H1 (cell line): ENCODE results near the gene CSHL1. TPM values are rescaled to one million over a fixed set of nuclear protein-coding genes. Genes with fewer than 3 reads are reported as not detected.

Experiments used
- CTCF ChIA-PET: fragments of 300-600 bp; sonication (Branson Sonifier 250); formaldehyde crosslinking; loops from one replicate; lab custom pipeline; 2021; ENCODE audit not compliant: partially characterized antibody; lab: Charles Lee
- POLR2A ChIA-PET: fragments of 300-600 bp; sonication (Branson Sonifier 250); formaldehyde crosslinking; loops from one replicate; lab custom pipeline; 2021; ENCODE audit warnings: inconsistent platforms; ENCODE audit not compliant: partially characterized antibody; lab: Charles Lee
- DNase-seq, 2 experiments: peaks; one replicate each; pipeline versions ENCODE4 v3.0.0 to v3.0.0-alpha.2; 2010 to 2022; ENCODE audit warnings: low spot score in 2 of 2, low read depth in 1 of 2, mixed read lengths in 1 of 2
- FAIRE-seq: peaks from 2 replicates; lab custom pipeline; 2011; peaks lifted over from hg19 to GRCh38; lab: Jason Lieb, UNC
- H2AFZ ChIP-seq: 2 replicates; pipeline ENCODE4 v1.8.1; 2012; ENCODE audit warnings: low read length, inconsistent platforms
- H2AK5ac ChIP-seq: 2 replicates; pipeline ENCODE4 v1.6.1; 2013; ENCODE audit warnings: low read depth, low read length
- H2BK120ac ChIP-seq: replicated peaks from 2 replicates; pipeline ENCODE3; 2013; ENCODE audit warnings: low read depth, low read length, inconsistent platforms
- H2BK12ac ChIP-seq: 2 replicates; pipeline ENCODE4 v1.6.1; 2013; ENCODE audit warnings: low read depth, low read length
- H2BK15ac ChIP-seq: 2 replicates; pipeline ENCODE4 v1.6.1; 2013; ENCODE audit warnings: low read length
- H2BK20ac ChIP-seq: 2 replicates; pipeline ENCODE4 v1.6.1; 2013; ENCODE audit warnings: low read length
- H2BK5ac ChIP-seq: 2 replicates; pipeline ENCODE4 v1.6.1; 2013; ENCODE audit warnings: low read depth, low read length
- H3K14ac ChIP-seq: 2 replicates; pipeline ENCODE4 v1.6.1; 2013; ENCODE audit warnings: inconsistent platforms; ENCODE audit not compliant: insufficient read length
- H3K18ac ChIP-seq: 2 replicates; pipeline ENCODE4 v1.6.1; 2013; ENCODE audit warnings: low read length; ENCODE audit errors: extremely low read depth
- H3K23ac ChIP-seq: 2 replicates; pipeline ENCODE4 v1.6.1; 2013; ENCODE audit warnings: inconsistent platforms; ENCODE audit not compliant: insufficient read length
- H3K23me2 ChIP-seq: 2 replicates; pipeline ENCODE4 v1.6.1; 2013; ENCODE audit warnings: low read depth, low read length
- H3K27ac ChIP-seq: 2 replicates; pipeline ENCODE4 v1.6.1; 2011; ENCODE audit warnings: low read depth, low read length, inconsistent platforms
- H3K27me3 ChIP-seq, 4 experiments: replicated peaks in 1 of 4; 1 replicate in 1 of 4; 2 replicates in 3 of 4; pipeline versions ENCODE4 v1.6.1 to v1.8.1; 2011 to 2013; ENCODE audit warnings: low read length in 3 of 4, mild to moderate bottlenecking in 3 of 4, inconsistent platforms in 2 of 4, mixed read lengths in 2 of 4, moderate library complexity in 1 of 4; ENCODE audit not compliant: control insufficient read depth in 3 of 4, insufficient read depth in 3 of 4; ENCODE audit errors: extremely low read depth in 1 of 4
- H3K36me3 ChIP-seq, 4 experiments: 2 replicates each; pipeline versions ENCODE4 v1.6.1 to v1.8.1; 2011 to 2013; ENCODE audit warnings: mild to moderate bottlenecking in 4 of 4, low read length in 3 of 4, moderate library complexity in 2 of 4, control low read depth in 1 of 4, inconsistent platforms in 1 of 4; ENCODE audit not compliant: insufficient read depth in 4 of 4, control insufficient read depth in 2 of 4
- H3K4ac ChIP-seq: replicated peaks from 2 replicates; pipeline ENCODE3; 2013; ENCODE audit warnings: low read length, low read depth, mixed read lengths, inconsistent platforms; ENCODE audit not compliant: insufficient read length
- H3K4me1 ChIP-seq, 4 experiments: replicated peaks in 1 of 4; 1 replicate in 1 of 4; 2 replicates in 3 of 4; pipeline versions ENCODE4 v1.6.1 to v1.8.1; 2011 to 2013; ENCODE audit warnings: low read length in 3 of 4, inconsistent platforms in 2 of 4, mixed read lengths in 1 of 4; ENCODE audit not compliant: insufficient read depth in 4 of 4, control insufficient read depth in 3 of 4
- H3K4me2 ChIP-seq, 2 experiments: 2 replicates each; pipeline versions ENCODE4 v1.6.1 to v1.8.1; 2011 to 2013; ENCODE audit warnings: low read depth in 2 of 2, low read length in 2 of 2, control low read depth in 1 of 2, inconsistent platforms in 1 of 2, mild to moderate bottlenecking in 1 of 2; ENCODE audit not compliant: insufficient read depth in 1 of 2
- H3K4me3 ChIP-seq, 4 experiments: fragments of 200-600, 300-600 bp in 1 of 4; sonication (generic), shearing (Covaris generic), sonication (Bioruptor Twin) in 1 of 4; 2 replicates each; pipeline versions ENCODE4 v1.5.1 to v1.8.1; 2011 to 2016; ENCODE audit warnings: low read length in 4 of 4, low read depth in 3 of 4, control low read depth in 2 of 4, inconsistent platforms in 2 of 4, mild to moderate bottlenecking in 2 of 4, mixed read lengths in 1 of 4, moderate library complexity in 1 of 4; ENCODE audit not compliant: insufficient read depth in 2 of 4; ENCODE audit errors: extremely low read depth in 1 of 4
- H3K56ac ChIP-seq: replicated peaks from 2 replicates; pipeline ENCODE3; 2013; ENCODE audit warnings: low read depth, mild to moderate bottlenecking, mixed read lengths, low read length, inconsistent platforms; ENCODE audit not compliant: insufficient read length
- H3K79me1 ChIP-seq: 2 replicates; pipeline ENCODE4 v1.6.1; 2013; ENCODE audit warnings: low read depth, low read length, control low read depth
- H3K79me2 ChIP-seq, 2 experiments: 2 replicates each; pipeline versions ENCODE4 v1.6.1 to v1.8.1; 2012 to 2013; ENCODE audit warnings: low read length in 2 of 2, mild to moderate bottlenecking in 2 of 2, inconsistent platforms in 1 of 2; ENCODE audit not compliant: insufficient read depth in 2 of 2, control insufficient read depth in 1 of 2
- H3K9ac ChIP-seq, 4 experiments: replicated peaks in 1 of 4; 1 replicate in 1 of 4; 2 replicates in 3 of 4; pipeline versions ENCODE4 v1.6.1 to v1.8.1; 2011 to 2013; ENCODE audit warnings: low read depth in 3 of 4, low read length in 3 of 4, control low read depth in 2 of 4, mild to moderate bottlenecking in 2 of 4, moderate library complexity in 2 of 4, inconsistent platforms in 1 of 4; ENCODE audit errors: extremely low read depth in 1 of 4
- H3K9me3 ChIP-seq, 2 experiments: 2 replicates each; pipeline versions ENCODE4 v1.6.1 to v1.8.1; 2012 to 2013; ENCODE audit warnings: mild to moderate bottlenecking in 2 of 2, moderate library complexity in 2 of 2, control low read depth in 1 of 2, inconsistent platforms in 1 of 2, low read depth in 1 of 2, low read length in 1 of 2, mixed read lengths in 1 of 2; ENCODE audit not compliant: insufficient read depth in 2 of 2
- H4K20me1 ChIP-seq, 2 experiments: replicated peaks in 1 of 2; 2 replicates each; pipeline versions ENCODE3 to v1.8.1; 2011 to 2013; ENCODE audit warnings: inconsistent platforms in 2 of 2, low read length in 2 of 2, mild to moderate bottlenecking in 1 of 2; ENCODE audit not compliant: insufficient read depth in 2 of 2, control insufficient read depth in 1 of 2
- H4K5ac ChIP-seq: 2 replicates; pipeline ENCODE4 v1.6.1; 2013; ENCODE audit warnings: low read length, low read depth, mixed read lengths, inconsistent platforms; ENCODE audit not compliant: insufficient read length
- H4K8ac ChIP-seq: 2 replicates; pipeline ENCODE4 v1.8.0; 2013; ENCODE audit warnings: mild to moderate bottlenecking, moderate library complexity, low read length, inconsistent platforms; ENCODE audit not compliant: insufficient read depth; ENCODE audit errors: extremely low read depth
- H4K91ac ChIP-seq: replicated peaks from 2 replicates; pipeline ENCODE3; 2013; ENCODE audit warnings: low read length, mixed read lengths, inconsistent platforms; ENCODE audit not compliant: insufficient read length
- EZH2 ChIP-seq: fragments of 200-600 bp; sonication (generic); IDR thresholded peaks from 2 replicates; pipeline ENCODE4 v1.7.1; 2012; ENCODE audit warnings: low read depth, mild to moderate bottlenecking, moderate library complexity, low read length, inconsistent platforms; ENCODE audit not compliant: severe bottlenecking
- JUND ChIP-seq: IDR thresholded peaks from 2 replicates; pipeline ENCODE4 v1.6.1; 2011; ENCODE audit warnings: mild to moderate bottlenecking, improper control_type of control experiment, low read length
- KDM1A ChIP-seq: fragments of 200-600, 300-600 bp; sonication (generic); IDR thresholded peaks from 2 replicates; pipeline ENCODE4 v1.7.1; 2016; ENCODE audit warnings: mild to moderate bottlenecking, low read length, borderline replicate concordance
- KDM4A ChIP-seq: IDR thresholded peaks from one replicate; pipeline ENCODE4 v1.7.1; 2012; ENCODE audit warnings: low read depth, mild to moderate bottlenecking, moderate library complexity, low read length, inconsistent platforms; ENCODE audit not compliant: severe bottlenecking
- NRF1 ChIP-seq: IDR thresholded peaks from 2 replicates; pipeline ENCODE4 v1.6.1; 2011; ENCODE audit warnings: mild to moderate bottlenecking, low read depth, low read length, improper control_type of control experiment
- PHF8 ChIP-seq: fragments of 200-600 bp; sonication (generic); conservative IDR thresholded peaks from 2 replicates; pipeline ENCODE4 v1.7.1; 2012; ENCODE audit warnings: low read depth, mild to moderate bottlenecking, inconsistent platforms, low read length, moderate library complexity
- SRF ChIP-seq: IDR thresholded peaks from 2 replicates; pipeline ENCODE4 v1.6.1; 2011; ENCODE audit warnings: mild to moderate bottlenecking, low read depth, low read length, moderate library complexity
- TCF12 ChIP-seq: IDR thresholded peaks from 2 replicates; pipeline ENCODE4 v1.6.1; 2011; ENCODE audit warnings: low read depth, mild to moderate bottlenecking, low read length
- WGBS, 2 experiments: shearing (Covaris generic) in 1 of 2; methylation state at CpG; one replicate each; pipeline versions ENCODE4 v1.1.6 to v1.1.7; 2013 to 2015; ENCODE audit warnings: low lambda C conversion rate in 2 of 2, mixed read lengths in 2 of 2, inconsistent platforms in 1 of 2, low coverage in 1 of 2, missing lambda C conversion rate in 1 of 2; ENCODE audit not compliant: insufficient replicate concordance in 2 of 2, insufficient coverage in 1 of 2, insufficient read length in 1 of 2; ENCODE audit errors: extremely low coverage in 1 of 2, missing lambda C conversion rate in 1 of 2; 5-methylcytosine and 5-hydroxymethylcytosine counted together
- polyA plus RNA-seq, 7 experiments: library from polyadenylated mRNA; depleted of rRNA in 3 of 7; stranded (reverse) in 5 of 7; unstranded in 2 of 7; fragments of >200 nt in 5 of 7; fragments of 200-250 nt in 2 of 7; gene quantifications; 1 replicate in 5 of 7; 2 replicates in 1 of 7; 4 replicates in 1 of 7; pipeline versions ENCODE4 v1.2.1 to v1.2.3, GENCODE V29; 2011 to 2013; ENCODE audit warnings: missing spikeins in 2 of 7, mixed read lengths in 2 of 7
- total RNA-seq: library from RNA; stranded (reverse); fragmentation: NEBNext Ultra II Directional; extraction: Animal tissue kit (Norgen Biotek cat#: 25700); gene quantifications from 2 replicates; pipeline ENCODE4 v1.2.1, GENCODE V29; 2021
- TF ChIP-seq, protein P1 (sequence below): IDR thresholded peaks from 2 replicates; pipeline ENCODE4 v1.6.1; 2012; ENCODE audit warnings: inconsistent platforms

Gene CSHL1
- total and polyA plus RNA-seq, 2 of the 8 experiments (the other 6 are each of a cell fraction or from before 2014, with no cell fraction given), result not detected

DNA sequence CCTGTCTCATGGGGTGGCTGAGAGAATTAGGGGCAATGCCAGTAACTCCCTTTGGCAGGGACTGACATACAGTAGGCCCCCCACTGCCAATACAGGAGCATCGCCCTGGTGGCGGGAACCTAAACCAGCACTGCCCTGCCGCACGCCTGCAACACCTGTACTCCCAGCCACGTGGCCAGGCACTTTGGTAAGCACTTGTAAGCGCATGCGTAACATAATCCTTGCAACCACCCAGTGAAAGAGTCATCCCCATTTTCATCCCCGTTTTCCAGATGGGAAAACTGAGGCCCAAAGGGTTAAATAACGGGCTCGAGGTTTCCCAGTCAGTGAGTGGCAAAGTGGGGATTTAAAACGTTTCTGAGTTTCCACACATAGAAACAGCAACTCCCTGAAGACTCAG, 44.2 kb upstream of the CSHL1 start:
- H2AFZ ChIP-seq, result no peak overlapping the region
- no peak overlapping the region for H3K27ac ChIP-seq
- no peak overlapping the region for H2BK15ac ChIP-seq
- H4K8ac ChIP-seq, result no peak overlapping the region
- H3K4me1 ChIP-seq, result peaks cover 0 to 6% (median 2%) of the 10 kb centered on the region in 4 experiments; a peak in 3 of 7 replicates
- no peak overlapping the region for H3K18ac ChIP-seq
- no peak overlapping the region for H4K91ac ChIP-seq
- no peaks in the 10 kb centered on the region for H3K27me3 ChIP-seq
- POLR2A ChIA-PET, result interaction anchor here (0.9 kb wide), 1 partner anchor 8 kb away, joined by 3 read pairs; no protein-coding TSS in a partner anchor
- DNase-seq, result no peak
- H3K4me3 ChIP-seq, result no peak overlapping the region
- no peak overlapping the region for H2BK120ac ChIP-seq
- H2BK5ac ChIP-seq, result no peak overlapping the region
- no peak overlapping the region for H3K14ac ChIP-seq
- H3K4me2 ChIP-seq, result no peak overlapping the region
- no peak overlapping the region for H3K9ac ChIP-seq
- H3K23ac ChIP-seq, result no peak overlapping the region
- H2BK12ac ChIP-seq, result no peak overlapping the region
- H3K4ac ChIP-seq, result no peak overlapping the region
- no peaks in the 10 kb centered on the region for H3K9me3 ChIP-seq
- WGBS, 2 experiments, result 89% methylated on average over 11 of the region's 11 CpGs; no CpG with 5 or more reads in 1 of the 2 experiments
- CTCF ChIA-PET, result interaction anchor here (0.8 to 14.4 kb wide), 10 partner anchors 9 to 70 kb away, joined by 3 to 270 read pairs (median 4); partner anchors contain the start of genes CSHL1 and GH1
- no peaks in the 10 kb centered on the region for H3K23me2 ChIP-seq
- no peak for FAIRE-seq
- no peaks in the 10 kb centered on the region for H3K79me1 ChIP-seq
- no peaks in the 10 kb centered on the region for H3K79me2 ChIP-seq
- no peak overlapping the region for H4K5ac ChIP-seq
- peaks cover 0 to 3% (median 0%) of the 10 kb centered on the region in 4 experiments; a peak in 1 of 8 replicates for H3K36me3 ChIP-seq
- H4K20me1 ChIP-seq, result peaks cover 0 to 9% of the 10 kb centered on the region in 2 experiments
- no peak overlapping the region for H2AK5ac ChIP-seq
- H2BK20ac ChIP-seq, result no peak overlapping the region
- no peak overlapping the region for H3K56ac ChIP-seq
- TF ChIP-seq KDM1A, result no peak
- TF ChIP-seq JUND, result no peak
- no peak for TF ChIP-seq SRF
- TF ChIP-seq, protein P1, sequence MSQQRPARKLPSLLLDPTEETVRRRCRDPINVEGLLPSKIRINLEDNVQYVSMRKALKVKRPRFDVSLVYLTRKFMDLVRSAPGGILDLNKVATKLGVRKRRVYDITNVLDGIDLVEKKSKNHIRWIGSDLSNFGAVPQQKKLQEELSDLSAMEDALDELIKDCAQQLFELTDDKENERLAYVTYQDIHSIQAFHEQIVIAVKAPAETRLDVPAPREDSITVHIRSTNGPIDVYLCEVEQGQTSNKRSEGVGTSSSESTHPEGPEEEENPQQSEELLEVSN, result peak; percentile 41; the same call in 1 of the 2 replicates
- TF ChIP-seq EZH2, result no peak
- TF ChIP-seq PHF8, result no peak
- no peak for TF ChIP-seq TCF12
- no peak for TF ChIP-seq NRF1
- no peak for TF ChIP-seq KDM4A
